ENCODE measurements around the gene GDI1. TPM values are rescaled to one million over a fixed set of nuclear protein-coding genes. Genes with fewer than 3 reads are reported as not detected.

Gene GDI1
- total RNA-seq, 1 donor from 2014 or later: 210 TPM

DNA sequence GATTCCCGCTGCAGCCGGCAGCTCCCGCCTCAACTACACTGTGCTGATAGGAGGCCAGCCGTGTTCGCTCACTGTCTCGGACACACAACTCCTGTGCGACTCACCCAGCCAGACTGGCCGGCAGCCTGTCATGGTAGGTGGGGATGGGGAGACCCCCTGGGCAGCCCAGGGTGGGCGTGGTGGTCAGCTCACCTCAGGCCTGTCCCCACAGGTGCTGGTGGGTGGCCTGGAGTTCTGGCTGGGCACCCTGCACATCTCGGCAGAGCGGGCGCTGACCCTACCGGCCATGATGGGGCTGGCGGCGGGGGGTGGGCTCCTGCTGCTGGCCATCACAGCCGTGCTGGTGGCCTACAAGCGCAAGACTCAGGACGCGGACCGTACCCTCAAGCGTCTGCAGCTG, 30.6 kb downstream of the GDI1 start:
- H3K9me3 Mint-ChIP-seq: no peaks in the 10 kb centered on the region
- H3K4me3 Mint-ChIP-seq: no peak overlapping the region
- no peaks in the 10 kb centered on the region for H3K4me1 Mint-ChIP-seq
- no peak for TF ChIP-seq CTCF (conservative IDR thresholded peaks at IDR 0.05)
- no peaks in the 10 kb centered on the region for H3K27me3 Mint-ChIP-seq (ENCODE audit: low read depth)
- no peak overlapping the region for H3K27ac Mint-ChIP-seq (ENCODE audit: unreplicated experiment)
- no peak for DNase-seq (ENCODE audit: low read depth, low spot score)
- H3K36me3 Mint-ChIP-seq (ENCODE audit: low read depth): no peaks in the 10 kb centered on the region

DNA sequence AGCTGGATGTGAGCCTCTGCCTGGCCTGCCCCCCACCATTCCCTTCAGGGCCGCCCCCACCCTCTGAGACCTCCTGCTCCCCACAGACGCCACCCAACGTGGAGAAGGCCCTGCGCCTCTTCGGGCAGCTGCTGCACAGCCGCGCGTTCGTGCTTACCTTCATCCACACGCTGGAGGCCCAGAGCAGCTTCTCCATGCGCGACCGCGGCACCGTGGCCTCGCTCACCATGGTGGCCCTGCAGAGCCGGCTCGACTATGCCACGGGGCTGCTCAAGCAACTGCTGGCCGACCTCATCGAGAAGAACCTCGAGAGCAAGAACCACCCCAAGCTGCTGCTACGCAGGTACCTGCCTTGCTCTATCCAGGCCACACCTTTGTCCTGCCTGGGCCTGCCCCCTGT, 31.3 kb downstream of the GDI1 start:
- Mint-ChIP-seq H3K9me3 (no peaks in the 10 kb centered on the region), H3K27ac (ENCODE audit: unreplicated experiment) (no peak overlapping the region), H3K4me1 (no peaks in the 10 kb centered on the region), H3K4me3 (no peak overlapping the region), H3K36me3 (ENCODE audit: low read depth) (peaks cover under 1% of the 10 kb centered on the region), H3K27me3 (ENCODE audit: low read depth) (no peaks in the 10 kb centered on the region)
- DNase-seq (ENCODE audit: low read depth, low spot score): no peak
- no peak for TF ChIP-seq CTCF (conservative IDR thresholded peaks at IDR 0.05)

DNA sequence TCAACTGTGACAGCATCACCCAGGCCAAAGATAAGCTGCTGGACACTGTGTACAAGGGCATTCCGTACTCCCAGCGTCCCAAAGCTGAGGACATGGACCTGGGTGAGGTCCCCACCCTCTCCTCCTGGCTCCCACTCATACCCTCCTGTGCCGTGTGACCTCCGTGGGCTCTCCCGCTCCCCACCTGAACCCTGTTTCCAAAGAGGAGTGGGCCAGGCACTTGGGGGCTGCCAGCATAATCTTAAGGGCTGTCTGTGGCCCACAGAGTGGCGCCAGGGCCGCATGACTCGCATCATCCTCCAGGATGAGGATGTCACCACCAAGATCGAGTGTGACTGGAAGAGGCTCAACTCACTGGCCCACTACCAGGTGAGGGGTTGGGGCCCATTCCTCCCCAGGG, 32.2 kb downstream of the GDI1 start:
- no peak overlapping the region for H3K4me3 Mint-ChIP-seq
- peaks cover 3% of the 10 kb centered on the region for H3K36me3 Mint-ChIP-seq (ENCODE audit: low read depth)
- no peak for DNase-seq (ENCODE audit: low read depth, low spot score)
- no peak overlapping the region for H3K27ac Mint-ChIP-seq (ENCODE audit: unreplicated experiment)
- no peaks in the 10 kb centered on the region for H3K27me3 Mint-ChIP-seq (ENCODE audit: low read depth)
- TF ChIP-seq CTCF (conservative IDR thresholded peaks at IDR 0.05): no peak
- H3K9me3 Mint-ChIP-seq: no peaks in the 10 kb centered on the region
- H3K4me1 Mint-ChIP-seq: no peaks in the 10 kb centered on the region

GRCh38 chrX:154469880-154470279, 32.9 kb downstream of the GDI1 start:
- TF ChIP-seq CTCF (conservative IDR thresholded peaks at IDR 0.05): no peak
- no peak overlapping the region for H3K27ac Mint-ChIP-seq (ENCODE audit: unreplicated experiment)
- no peaks in the 10 kb centered on the region for H3K27me3 Mint-ChIP-seq (ENCODE audit: low read depth)
- DNase-seq (ENCODE audit: low read depth, low spot score): no peak
- H3K36me3 Mint-ChIP-seq (ENCODE audit: low read depth): peaks cover 3% of the 10 kb centered on the region
- no peaks in the 10 kb centered on the region for H3K9me3 Mint-ChIP-seq
- H3K4me1 Mint-ChIP-seq: no peaks in the 10 kb centered on the region
- no peak overlapping the region for H3K4me3 Mint-ChIP-seq

DNA sequence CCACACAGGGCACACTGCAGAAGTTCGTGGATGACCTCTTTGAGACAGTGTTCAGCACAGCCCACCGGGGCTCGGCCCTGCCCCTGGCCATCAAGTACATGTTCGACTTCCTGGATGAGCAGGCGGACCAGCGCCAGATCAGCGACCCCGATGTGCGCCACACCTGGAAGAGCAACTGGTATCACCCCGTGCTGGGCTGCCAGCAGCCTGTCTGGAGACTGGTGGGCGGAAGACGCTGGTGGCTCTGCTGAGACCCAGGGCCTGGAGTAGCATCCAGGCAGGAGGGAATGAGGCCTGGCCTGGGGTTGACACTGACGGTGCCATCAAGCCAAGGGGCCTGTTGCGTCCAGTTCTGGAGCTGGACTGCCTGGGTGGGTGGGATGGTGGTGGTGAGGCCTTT, 33.5 kb downstream of the GDI1 start:
- Mint-ChIP-seq H3K9me3 (no peaks in the 10 kb centered on the region), H3K4me1 (no peaks in the 10 kb centered on the region), H3K4me3 (no peak overlapping the region), H3K27ac (ENCODE audit: unreplicated experiment) (no peak overlapping the region), H3K27me3 (ENCODE audit: low read depth) (no peaks in the 10 kb centered on the region), H3K36me3 (ENCODE audit: low read depth) (peaks cover 3% of the 10 kb centered on the region)
- no peak for TF ChIP-seq CTCF (conservative IDR thresholded peaks at IDR 0.05)
- DNase-seq (ENCODE audit: low read depth, low spot score): no peak

Data from neural crest cell (in vitro differentiated cells).